Forelimb muscle (tissue), 1 donor: Measurements from ENCODE around the gene DNM1L. TPM values are rescaled to one million over a fixed set of nuclear protein-coding genes. Genes with fewer than 3 reads are reported as not detected.
A peak's percentile ranks its signal among the peaks of the same experiment; 100 is the strongest.

ENCODE experiments used
- DNase-seq: peaks from one replicate; pipeline ENCODE4 v3.0.0-alpha.2; 2013; ENCODE audit warnings: low read depth
- polyA plus RNA-seq: library from polyadenylated mRNA; unstranded; fragments of 120-200 nt; gene quantifications from one replicate; pipeline ENCODE4 v1.2.1, GENCODE V29; 2013; ENCODE audit not compliant: insufficient read length

The DNM1L gene
- 76.4 TPM for polyA plus RNA-seq

DNA sequence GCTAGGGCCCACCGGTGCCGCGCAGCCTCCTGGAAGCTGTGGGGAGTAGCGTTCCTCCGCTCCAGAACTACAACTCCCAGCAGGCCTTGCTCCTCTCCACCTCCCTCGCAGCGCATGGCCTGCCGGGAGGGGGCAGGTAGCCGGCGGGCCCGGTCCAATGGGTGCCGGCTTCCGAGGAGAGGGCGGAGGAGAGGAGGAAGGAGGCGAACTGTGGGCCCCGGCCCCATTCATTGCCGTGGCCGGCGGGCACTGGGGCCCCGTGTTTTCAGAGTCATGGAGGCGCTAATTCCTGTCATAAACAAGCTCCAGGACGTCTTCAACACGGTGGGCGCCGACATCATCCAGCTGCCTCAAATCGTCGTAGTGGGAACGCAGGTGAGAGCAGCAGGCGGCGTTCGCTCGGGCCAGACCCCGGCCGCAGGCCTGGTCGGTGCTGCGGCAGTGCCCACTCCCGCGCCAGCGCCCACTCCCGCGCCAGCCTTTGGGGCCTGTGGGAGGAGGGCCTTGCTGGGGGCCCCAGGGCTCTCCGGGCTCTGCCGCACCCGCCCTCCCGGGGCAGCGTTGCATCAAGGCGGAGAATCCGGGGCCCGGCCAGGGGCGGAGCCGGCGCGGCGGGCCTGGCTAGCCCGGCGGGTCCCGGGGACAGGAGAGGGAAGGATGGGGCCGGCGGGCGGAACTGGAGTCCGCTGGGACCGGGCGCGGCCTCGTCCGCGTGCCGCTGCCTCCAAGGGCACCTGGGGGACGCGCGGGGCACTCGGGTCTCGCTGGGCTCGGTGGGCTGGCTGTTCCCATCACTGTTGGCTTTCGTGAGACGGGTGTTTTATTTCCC is at the start of gene DNM1L:
DNM1L (plus strand) TSS at position 211 of the 829 bp plus-strand sequence; CDS start at position 274, 63 bp downstream.
- peak; percentile 90 for DNase-seq

DNA sequence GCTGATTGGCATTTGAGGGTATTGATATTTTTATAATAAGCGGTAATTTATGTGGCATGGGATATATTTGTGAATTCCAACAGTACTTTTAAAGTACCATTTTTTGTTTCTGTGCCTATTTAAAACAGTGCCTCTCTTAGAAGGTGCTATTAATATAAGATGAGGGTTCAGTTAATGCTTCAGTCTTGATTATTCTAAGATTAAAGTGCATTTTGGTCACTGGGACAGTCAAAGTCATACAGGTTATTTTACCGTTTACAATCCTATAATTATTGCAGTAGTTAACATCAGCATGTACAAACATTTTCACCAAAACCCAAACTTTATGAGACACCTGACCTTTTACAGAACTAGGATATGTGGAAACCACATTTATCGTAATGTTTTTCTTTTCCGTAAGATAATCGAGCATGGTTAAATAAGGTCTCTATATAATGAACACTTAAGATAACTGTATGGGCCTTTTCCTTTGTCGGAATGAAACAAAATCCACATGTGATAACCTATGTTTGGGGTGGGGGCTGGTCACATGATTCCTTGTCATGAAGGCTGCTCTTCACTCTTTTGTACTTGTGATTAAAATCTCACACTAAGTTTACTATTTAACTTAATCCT is 37.7 kb upstream of the DNM1L start:
- DNase-seq: no peak

DNA sequence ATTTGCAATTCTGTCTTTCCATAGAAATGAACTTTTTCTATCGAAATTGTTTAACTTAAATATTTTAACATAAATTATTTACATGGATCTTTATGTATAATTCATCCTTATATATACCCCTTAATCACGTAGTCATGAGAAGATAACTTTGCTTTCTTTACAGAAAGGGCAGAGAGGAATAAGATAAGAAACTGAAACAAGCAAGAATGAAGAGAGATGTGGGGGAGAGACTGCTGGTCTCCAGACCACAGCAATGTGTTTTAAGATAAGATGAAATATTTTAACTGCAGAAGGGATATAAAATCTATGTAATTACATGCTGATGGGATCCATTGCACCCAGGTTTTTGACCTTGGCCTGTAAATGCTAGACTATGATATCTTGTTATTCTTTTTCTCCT is 34.7 kb upstream of the DNM1L start:
- DNase-seq: no peak

DNA sequence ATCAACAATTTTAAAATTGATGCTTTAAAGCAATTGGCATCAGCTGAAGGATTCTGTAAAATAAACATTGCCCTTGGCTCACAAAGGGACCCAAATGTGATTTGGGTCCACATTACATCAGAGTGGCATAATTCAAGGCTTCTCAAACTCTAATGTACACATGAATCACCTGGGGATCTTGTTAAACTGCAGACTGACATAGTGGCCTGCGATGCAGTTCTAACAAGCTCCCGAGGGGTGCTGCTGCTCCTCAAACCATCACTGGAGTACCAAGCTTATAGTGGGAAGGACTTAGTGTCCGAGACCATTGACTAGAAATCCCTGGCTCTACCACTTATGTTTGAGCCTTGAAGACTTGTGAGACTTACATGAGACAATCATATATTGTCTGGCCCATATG is 31.8 kb upstream of the DNM1L start:
- DNase-seq: no peak

DNA sequence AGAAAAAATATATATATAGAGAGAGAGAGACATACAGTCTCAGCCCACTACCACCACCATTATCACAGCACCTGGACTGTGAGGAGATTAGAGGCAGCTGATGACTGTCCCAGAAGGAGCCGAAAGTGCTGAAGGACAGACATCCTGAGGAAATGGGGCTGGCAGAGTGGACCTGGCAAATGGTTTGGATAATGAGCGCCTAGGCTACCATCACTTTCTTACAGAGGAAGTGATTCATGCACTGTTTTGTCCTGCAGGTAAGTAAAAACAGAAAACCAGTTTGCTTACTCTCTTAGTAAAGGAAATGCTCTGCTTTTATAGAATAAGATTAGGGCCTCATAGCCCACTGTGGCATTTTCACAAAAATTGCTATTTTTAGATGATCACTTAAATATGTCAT is 28.6 kb upstream of the DNM1L start:
- DNase-seq: no peak

DNA sequence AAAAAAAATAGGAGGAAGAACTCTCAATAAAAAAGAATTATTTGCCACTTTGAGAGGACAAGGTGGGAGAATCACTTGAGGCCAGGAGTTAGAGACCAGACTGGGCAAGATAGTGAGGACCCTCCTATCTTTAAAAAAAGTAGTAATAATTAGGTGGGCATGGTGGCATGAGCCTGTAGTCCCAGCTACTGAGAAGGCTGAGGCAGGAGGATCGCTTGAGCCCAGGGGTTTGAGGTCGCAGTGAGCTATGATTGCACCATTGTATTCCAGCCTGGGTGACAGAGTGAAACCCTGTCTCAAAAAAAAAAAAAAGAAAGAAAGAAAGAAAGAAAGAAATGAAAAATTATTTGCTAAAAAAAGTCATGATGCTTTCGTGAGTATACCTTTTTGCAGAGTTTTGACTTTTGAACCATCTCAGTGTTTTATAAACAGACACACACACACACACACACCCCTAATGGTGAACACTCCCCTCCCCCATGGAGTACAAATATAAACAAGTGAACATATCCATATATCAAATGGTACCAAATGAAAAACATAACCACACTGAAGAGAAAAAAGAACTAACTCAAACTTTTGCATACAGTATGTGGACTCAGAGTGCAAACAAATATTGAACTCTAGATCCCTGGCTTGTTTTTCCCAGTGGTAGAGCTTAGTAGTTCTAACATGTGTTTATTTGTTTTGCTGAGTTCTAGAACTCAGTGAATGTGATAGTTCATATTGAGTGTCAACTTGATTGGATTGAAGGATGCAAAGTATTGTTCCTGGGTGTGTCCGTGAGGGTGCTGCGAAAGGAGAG is 27.7 kb upstream of the DNM1L start:
- DNase-seq: no peak

DNA sequence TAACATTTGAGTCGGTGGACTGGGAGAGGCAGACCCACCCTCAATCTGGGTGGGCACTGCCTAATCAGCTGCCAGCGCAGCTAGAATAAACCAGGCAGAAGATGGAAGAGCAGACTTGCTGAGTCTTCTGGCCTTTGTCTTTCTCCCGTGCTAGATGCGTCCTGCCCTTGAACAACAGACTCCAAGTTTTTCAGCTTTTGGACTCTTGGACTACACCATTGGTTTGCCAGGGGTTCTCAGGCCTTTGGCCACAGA is 27.2 kb upstream of the DNM1L start:
- no peak for DNase-seq

- DNase-seq: no peak
Measured at GRCh38 chr12:32659908-32660440, 19.1 kb upstream of the DNM1L start.

DNA sequence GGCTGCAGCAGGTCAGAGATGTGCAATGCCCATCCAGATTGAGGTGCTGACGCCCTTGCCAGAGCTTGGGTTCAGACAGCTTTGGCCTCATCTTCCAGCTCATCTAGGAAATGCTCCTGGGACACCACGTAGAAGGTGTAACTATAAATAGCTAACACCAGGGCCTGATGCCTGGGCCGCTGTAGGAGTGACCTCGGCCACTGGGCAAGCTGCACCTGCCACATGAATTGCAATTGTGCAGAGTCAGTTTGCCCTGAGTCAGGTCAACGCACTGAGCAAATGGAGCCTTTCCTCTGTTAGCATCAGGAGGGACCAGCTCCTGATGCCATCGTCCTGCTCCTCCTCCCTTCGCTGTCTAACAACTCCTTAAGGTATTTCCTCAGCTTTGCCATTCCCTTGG is 17.4 kb upstream of the DNM1L start:
- no peak for DNase-seq

- DNase-seq: no peak
Measured at GRCh38 chr12:32662665-32663064, 16.4 kb upstream of the DNM1L start.

DNA sequence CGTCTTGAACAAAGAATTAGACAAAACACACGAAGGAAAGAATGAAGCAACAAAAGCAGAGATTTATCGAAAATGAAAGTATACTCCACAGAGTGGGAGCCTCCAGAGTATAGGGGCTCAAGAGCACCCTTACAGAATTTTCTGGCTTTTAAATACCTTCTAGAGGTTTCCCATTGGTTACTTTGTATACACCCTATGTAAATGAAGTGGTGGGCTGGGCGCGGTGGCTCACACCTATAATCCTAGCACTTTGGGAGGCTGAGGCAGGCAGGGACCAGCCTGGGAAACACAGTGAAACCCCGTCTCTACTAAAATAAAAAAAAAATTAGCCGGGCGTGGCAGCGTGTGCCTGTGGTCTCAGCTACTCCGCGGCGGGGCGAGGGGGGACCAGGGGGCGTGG is 13.1 kb upstream of the DNM1L start:
- no peak for DNase-seq

GRCh38 chr12:32669584-32669983 is 9.5 kb upstream of the DNM1L start:
- no peak for DNase-seq

DNA sequence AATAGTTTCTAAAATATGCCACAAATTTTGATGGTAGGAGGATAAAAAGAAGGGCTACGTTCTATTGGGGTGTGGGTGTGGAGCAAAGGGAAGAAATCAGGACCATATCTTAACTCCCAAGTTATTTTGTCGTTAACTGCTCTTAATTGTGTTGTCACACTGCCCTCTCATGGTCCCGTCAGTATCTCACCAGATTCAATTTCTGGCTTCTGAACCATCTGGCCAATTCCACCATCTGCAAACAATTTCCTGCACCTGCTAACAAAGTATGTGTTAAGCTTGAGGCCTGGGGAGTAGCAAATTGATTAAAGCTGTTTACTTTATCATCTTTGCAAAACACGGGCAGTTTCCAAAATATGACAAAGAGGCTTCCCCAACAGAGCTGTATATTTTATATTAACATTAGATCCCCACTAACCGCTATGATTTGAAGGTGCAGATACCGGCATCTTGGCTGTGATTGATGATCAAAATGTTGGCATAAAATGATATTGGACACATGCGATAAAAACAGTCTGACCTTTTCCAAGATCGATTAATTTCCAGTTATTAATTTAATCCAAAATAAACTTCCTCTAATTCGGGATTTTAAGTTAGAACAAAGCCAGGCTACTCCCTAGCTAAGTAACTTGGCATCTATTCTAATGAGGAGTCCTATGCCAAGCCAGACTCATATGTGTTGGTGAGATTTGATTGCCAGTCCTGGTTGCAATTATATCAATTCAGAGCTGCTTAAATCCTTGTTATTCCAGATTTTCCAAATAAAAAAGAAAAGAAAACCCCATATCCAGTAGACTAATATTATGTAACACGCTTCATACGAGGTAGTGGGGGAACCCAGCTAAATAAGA is 6.9 kb upstream of the DNM1L start:
- DNase-seq: peak; percentile 90

DNA sequence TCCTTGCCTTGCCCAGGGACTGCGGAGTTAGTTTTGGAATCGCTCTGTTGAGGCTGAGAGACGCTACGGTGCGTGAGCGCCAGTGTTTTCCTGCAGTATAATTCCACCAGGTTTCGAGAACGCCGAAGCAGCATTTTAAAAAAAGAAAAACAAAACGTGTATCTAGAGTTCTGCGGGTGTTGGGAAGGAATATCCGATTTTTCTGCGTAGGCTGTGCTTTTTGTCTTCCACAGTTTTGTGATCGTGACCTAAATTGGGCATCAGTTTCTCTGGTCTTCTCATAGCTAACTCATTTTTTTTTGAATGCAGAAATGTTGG is 778 bp downstream of the DNM1L start:
- DNase-seq: no peak

DNA sequence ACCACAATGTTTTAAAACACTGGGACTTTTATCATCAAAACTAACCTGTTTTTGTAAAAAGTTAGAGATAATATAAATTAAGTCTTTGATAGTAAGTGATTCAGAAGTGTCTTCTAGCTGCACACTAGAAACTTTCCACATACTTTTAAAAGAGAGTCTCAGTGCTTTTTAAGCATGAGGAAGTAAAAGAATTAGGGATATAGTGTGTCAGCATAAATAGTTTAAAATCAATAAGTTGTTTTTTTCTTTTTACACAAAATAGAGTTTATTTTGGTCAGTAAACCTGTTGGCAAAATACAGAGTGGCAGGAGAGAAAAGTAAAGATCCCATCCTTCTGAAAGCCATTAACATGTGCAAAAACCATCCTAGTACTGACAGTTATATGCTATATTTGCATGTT is 1.7 kb downstream of the DNM1L start:
- no peak for DNase-seq

GRCh38 chr12:32681272-32681671 is 2.2 kb downstream of the DNM1L start:
- no peak for DNase-seq

GRCh38 chr12:32686340-32686739 is 7.2 kb downstream of the DNM1L start:
- no peak for DNase-seq

DNA sequence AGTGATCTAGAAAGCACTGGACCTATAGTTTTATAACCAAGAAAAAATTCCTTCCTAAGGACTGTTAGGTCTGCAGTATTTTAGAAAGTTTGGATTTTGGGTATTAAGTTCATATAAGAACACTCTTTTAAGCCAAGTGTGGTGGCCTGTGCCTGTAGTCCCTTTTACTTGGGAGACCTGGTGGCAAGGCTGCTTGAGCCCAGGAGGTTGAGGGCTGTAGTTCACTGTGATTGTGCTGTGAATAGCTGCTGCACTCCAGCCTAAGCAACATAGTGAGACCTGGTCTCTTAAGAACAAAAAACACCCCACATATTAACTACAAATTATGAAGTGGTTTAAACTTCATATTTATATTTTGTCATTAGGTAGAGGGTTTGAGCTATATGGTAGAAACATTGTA is 9.7 kb downstream of the DNM1L start:
- no peak for DNase-seq

- no peak for DNase-seq
Measured at GRCh38 chr12:32690927-32691326, 11.8 kb downstream of the DNM1L start.

- DNase-seq: no peak
Measured at GRCh38 chr12:32692358-32692757, 13.3 kb downstream of the DNM1L start.

DNA sequence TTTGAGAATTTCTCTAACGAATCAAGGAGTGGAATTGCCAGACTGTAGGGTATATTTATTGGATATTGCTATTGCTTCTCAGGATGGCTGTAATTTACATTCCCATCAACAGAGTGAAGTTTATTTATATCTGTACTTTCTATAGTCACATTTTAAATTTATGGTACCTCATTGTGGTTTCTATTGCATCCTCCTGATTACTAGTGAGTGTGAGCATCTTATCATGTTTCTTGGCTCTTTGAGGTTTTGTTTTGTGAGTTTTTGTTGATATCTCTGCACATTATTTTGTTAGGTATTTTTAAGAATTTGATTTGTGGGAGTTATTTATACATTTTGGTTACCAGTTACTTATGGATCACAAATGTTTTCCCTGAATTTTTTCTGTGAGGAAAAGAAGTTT is 13.9 kb downstream of the DNM1L start:
- DNase-seq: no peak

- DNase-seq: no peak
Measured at GRCh38 chr12:32695787-32696186, 16.7 kb downstream of the DNM1L start.
